Endothelial cell of umbilical vein (primary cell): ENCODE data around the gene LUZP2.

ENCODE experiments used
- CTCF ChIP-seq, 2 donors: IDR thresholded peaks; 1 replicate in 1 of 2; 2 replicates in 1 of 2; pipeline ENCODE4 v1.5.1; 2011; ENCODE audit warnings: low read length in 2 of 2, mild to moderate bottlenecking in 2 of 2, moderate library complexity in 2 of 2, control low read depth in 1 of 2, inconsistent platforms in 1 of 2, low read depth in 1 of 2; ENCODE audit not compliant: insufficient read depth in 1 of 2; ENCODE audit errors: extremely low read depth in 1 of 2
- EZH2 ChIP-seq: IDR thresholded peaks from 2 replicates; pipeline ENCODE4 v1.6.1; 2012; ENCODE audit warnings: borderline replicate concordance, low read depth, mild to moderate bottlenecking, moderate library complexity, low read length, inconsistent platforms; ENCODE audit not compliant: severe bottlenecking
- FOS ChIP-seq: IDR thresholded peaks from 2 replicates; pipeline ENCODE4 v1.6.1; 2011; ENCODE audit warnings: mild to moderate bottlenecking, low read length, moderate library complexity, borderline replicate concordance; ENCODE audit not compliant: insufficient read depth
- POLR2A ChIP-seq: IDR thresholded peaks from 2 replicates; pipeline ENCODE4 v1.6.1; 2012; ENCODE audit warnings: low read depth, mild to moderate bottlenecking, control low read depth, low read length
- POLR2AphosphoS5 ChIP-seq: IDR thresholded peaks from 2 replicates; pipeline ENCODE4 v1.6.1; 2012; ENCODE audit warnings: low read depth, mild to moderate bottlenecking, control low read depth, low read length, moderate library complexity; ENCODE audit not compliant: insufficient read depth

GRCh38 chr11:24502425-24502824 lies 5.6 kb downstream of the LUZP2 start:
- TF ChIP-seq POLR2A: no peak
- TF ChIP-seq CTCF (IDR thresholded peaks at IDR 0.05; ENCODE audit: extremely low read depth in 1 of 2, insufficient read depth in 1 of 2, low read depth in 1 of 2, low read length in 2 of 2): no peak
- TF ChIP-seq POLR2AphosphoS5: no peak
- TF ChIP-seq EZH2: no peak
- no peak for TF ChIP-seq FOS
